HEK293 (cell line): ENCODE results near the gene MYH11.

Experiments used
- CTCF ChIA-PET: fragments of 350-600 bp; formaldehyde crosslinking; extraction: SDS; loops from one replicate; lab custom pipeline; 2021; ENCODE audit warnings: antibody characterized with exemption; lab: Yijun Ruan, JAX
- POLR2A ChIA-PET: fragments of 300-600 bp; formaldehyde crosslinking; extraction: SDS; loops from one replicate; lab custom pipeline; 2020; ENCODE audit warnings: antibody characterized with exemption, inconsistent platforms; lab: Yijun Ruan, JAX
- H3K27ac ChIP-seq: fragments of 200-500 bp; sonication (Bioruptor generic); 2 replicates; pipeline ENCODE4 v1.5.1; 2014; ENCODE audit warnings: low read depth, low read length, control low read depth, inconsistent platforms; ENCODE audit errors: extremely low read depth
- H3K36me3 ChIP-seq, 2 experiments: fragments of 200-500 bp in 1 of 2; sonication (Bioruptor generic) in 1 of 2; 1 replicate in 1 of 2; 2 replicates in 1 of 2; pipeline ENCODE4 v1.5.1; 2014 to 2017; ENCODE audit warnings: inconsistent platforms in 2 of 2, low read length in 2 of 2; ENCODE audit not compliant: control insufficient read depth in 2 of 2, insufficient read depth in 1 of 2
- H3K4me1 ChIP-seq: fragments of 200-500 bp; sonication (Bioruptor generic); 2 replicates; pipeline ENCODE4 v1.5.1; 2014; ENCODE audit warnings: mild to moderate bottlenecking, low read length, inconsistent platforms; ENCODE audit not compliant: control insufficient read depth, insufficient read depth
- H3K4me3 ChIP-seq: 2 replicates; pipeline ENCODE4 v1.5.1; 2011; ENCODE audit warnings: low read depth, mild to moderate bottlenecking, control low read depth, low read length, moderate library complexity
- H3K9me3 ChIP-seq: fragments of 200-500 bp; sonication (Bioruptor generic); 2 replicates; pipeline ENCODE4 v1.5.1; 2014; ENCODE audit warnings: low read depth, low read length, inconsistent platforms; ENCODE audit not compliant: control insufficient read depth, insufficient read depth
- AEBP2 ChIP-seq: fragments of 450-650 bp; formaldehyde crosslinking; IDR thresholded peaks from 2 replicates; pipeline ENCODE4 v1.5.1; 2016; ENCODE audit warnings: missing biosample characterization, missing genetic modification characterization, borderline replicate concordance
- GFI1B ChIP-seq: fragments of 450-650 bp; formaldehyde crosslinking; IDR thresholded peaks from 2 replicates; pipeline ENCODE4 v1.5.1; 2016; ENCODE audit warnings: missing biosample characterization, missing genetic modification characterization
- GLIS2 ChIP-seq: fragments of 450-650 bp; formaldehyde crosslinking; IDR thresholded peaks from 2 replicates; pipeline ENCODE4 v1.5.1; 2016; ENCODE audit warnings: missing biosample characterization, missing genetic modification characterization
- HOXA7 ChIP-seq: sonication (generic); formaldehyde crosslinking; IDR thresholded peaks from 2 replicates; pipeline ENCODE4 v1.8.1; 2022; ENCODE audit warnings: missing genetic modification reagents, borderline replicate concordance
- KLF1 ChIP-seq: fragments of 450-650 bp; formaldehyde crosslinking; IDR thresholded peaks from 2 replicates; pipeline ENCODE4 v1.5.1; 2016; ENCODE audit warnings: missing biosample characterization, missing genetic modification characterization
- YY1 ChIP-seq: fragments of 450-650 bp; formaldehyde crosslinking; IDR thresholded peaks from 2 replicates; pipeline ENCODE4 v1.5.1; 2018; ENCODE audit warnings: missing biosample characterization, missing genetic modification characterization
- ZBTB10 ChIP-seq: fragments of 450-650 bp; formaldehyde crosslinking; IDR thresholded peaks from 2 replicates; pipeline ENCODE4 v1.5.1; 2016; ENCODE audit warnings: missing biosample characterization, missing genetic modification characterization
- ZBTB20 ChIP-seq: fragments of 450-650 bp; formaldehyde crosslinking; IDR thresholded peaks from 2 replicates; pipeline ENCODE4 v1.5.1; 2016; ENCODE audit warnings: missing biosample characterization, missing genetic modification characterization
- ZBTB8A ChIP-seq: fragments of 450-650 bp; formaldehyde crosslinking; IDR thresholded peaks from 2 replicates; pipeline ENCODE4 v1.5.1; 2016; ENCODE audit warnings: missing biosample characterization, missing genetic modification characterization
- ZFP3 ChIP-seq: fragments of 450-650 bp; formaldehyde crosslinking; IDR thresholded peaks from 2 replicates; pipeline ENCODE4 v1.5.1; 2016; ENCODE audit warnings: low read depth, missing biosample characterization, missing genetic modification characterization
- ZFP37 ChIP-seq: fragments of 450-650 bp; formaldehyde crosslinking; IDR thresholded peaks from 2 replicates; pipeline ENCODE4 v1.5.1; 2016; ENCODE audit warnings: missing biosample characterization, missing genetic modification characterization
- ZNF239 ChIP-seq: fragments of 450-650 bp; formaldehyde crosslinking; IDR thresholded peaks from 2 replicates; pipeline ENCODE4 v1.5.1; 2016; ENCODE audit warnings: missing biosample characterization, missing genetic modification characterization
- ZNF24 ChIP-seq: fragments of 450-650 bp; formaldehyde crosslinking; IDR thresholded peaks from 2 replicates; pipeline ENCODE4 v1.5.1; 2016; ENCODE audit warnings: missing biosample characterization, missing genetic modification characterization
- ZNF280C ChIP-seq: fragments of 450-650 bp; formaldehyde crosslinking; IDR thresholded peaks from 2 replicates; pipeline ENCODE4 v1.5.1; 2016; ENCODE audit warnings: missing biosample characterization, missing genetic modification characterization
- ZNF302 ChIP-seq: fragments of 450-650 bp; formaldehyde crosslinking; IDR thresholded peaks from 2 replicates; pipeline ENCODE4 v1.5.1; 2016; ENCODE audit warnings: missing biosample characterization, missing genetic modification characterization, low read depth
- ZNF335 ChIP-seq: fragments of 450-650 bp; formaldehyde crosslinking; conservative IDR thresholded peaks from 2 replicates; pipeline ENCODE4 v1.5.1; 2016; ENCODE audit warnings: missing biosample characterization, missing genetic modification characterization
- ZNF341 ChIP-seq: fragments of 450-650 bp; formaldehyde crosslinking; IDR thresholded peaks from 2 replicates; pipeline ENCODE4; 2016; ENCODE audit warnings: low read depth, missing biosample characterization, missing genetic modification characterization
- ZNF354C ChIP-seq: fragments of 450-650 bp; formaldehyde crosslinking; IDR thresholded peaks from 2 replicates; pipeline ENCODE4 v1.5.1; 2016; ENCODE audit warnings: missing biosample characterization, missing genetic modification characterization, low read depth, borderline replicate concordance
- ZNF37A ChIP-seq: fragments of 450-650 bp; IDR thresholded peaks from 2 replicates; pipeline ENCODE4 v1.5.1; 2018; ENCODE audit warnings: missing biosample characterization, missing genetic modification characterization
- ZNF416 ChIP-seq: fragments of 450-650 bp; formaldehyde crosslinking; IDR thresholded peaks from 2 replicates; pipeline ENCODE4 v1.5.1; 2016; ENCODE audit warnings: missing biosample characterization, missing genetic modification characterization
- ZNF426 ChIP-seq: fragments of 450-650 bp; formaldehyde crosslinking; IDR thresholded peaks from 2 replicates; pipeline ENCODE4 v1.5.1; 2017; ENCODE audit warnings: missing biosample characterization, missing genetic modification characterization, mild to moderate bottlenecking, inconsistent platforms, moderate library complexity
- ZNF473 ChIP-seq: fragments of 450-650 bp; formaldehyde crosslinking; IDR thresholded peaks from 2 replicates; pipeline ENCODE4 v1.5.1; 2017; ENCODE audit warnings: missing biosample characterization, missing genetic modification characterization
- ZNF48 ChIP-seq: fragments of 450-650 bp; formaldehyde crosslinking; IDR thresholded peaks from 2 replicates; pipeline ENCODE4 v1.5.1; 2016; ENCODE audit warnings: missing biosample characterization, missing genetic modification characterization
- ZNF518A ChIP-seq: fragments of 450-650 bp; formaldehyde crosslinking; conservative IDR thresholded peaks from 2 replicates; pipeline ENCODE4 v1.5.1; 2016; ENCODE audit warnings: low read depth, missing biosample characterization, missing genetic modification characterization
- ZNF571 ChIP-seq: fragments of 450-650 bp; formaldehyde crosslinking; IDR thresholded peaks from 2 replicates; pipeline ENCODE4 v1.5.0; 2017; ENCODE audit warnings: missing biosample characterization, missing genetic modification characterization
- ZNF768 ChIP-seq: fragments of 450-650 bp; formaldehyde crosslinking; IDR thresholded peaks from 2 replicates; pipeline ENCODE4 v1.5.1; 2018; ENCODE audit warnings: missing biosample characterization, mild to moderate bottlenecking, missing genetic modification characterization
- ZNF837 ChIP-seq: fragments of 450-650 bp; formaldehyde crosslinking; IDR thresholded peaks from 2 replicates; pipeline ENCODE4 v1.5.1; 2016; ENCODE audit warnings: missing biosample characterization, missing genetic modification characterization

The MYH11 gene

GRCh38 chr16:15873301-15873700, 16.5 kb upstream of the MYH11 start:
- Histone ChIP-seq H3K4me1 (no peaks in the 10 kb centered on the region), H3K27ac (no peak overlapping the region), H3K36me3 (peaks cover 14 to 35% of the 10 kb centered on the region in 2 experiments), H3K9me3 (no peaks in the 10 kb centered on the region), H3K4me3 (no peak overlapping the region)
- CTCF ChIA-PET, result interaction anchor here (2.9 to 4.1 kb wide), 2 partner anchors 14 kb away, joined by 9 to 37 read pairs; partner anchors contain the start of gene CEP20
- no peak for TF ChIP-seq ZNF768 (tag by site-specific recombination)
- no peak for TF ChIP-seq ZNF473 (tag by site-specific recombination)
- TF ChIP-seq ZBTB20 (tag by site-specific recombination), result no peak
- TF ChIP-seq ZFP37 (tag by site-specific recombination), result no peak
- TF ChIP-seq ZNF37A, result no peak
- no peak for TF ChIP-seq ZFP3 (tag by site-specific recombination)
- TF ChIP-seq ZNF239 (tag by site-specific recombination), result no peak
- TF ChIP-seq ZNF341, result no peak
- no peak for TF ChIP-seq ZNF571
- no peak for TF ChIP-seq ZNF354C (tag by site-specific recombination)
- TF ChIP-seq HOXA7 (CRISPR knock-in tag), result no peak
- TF ChIP-seq ZNF280C, result no peak
- TF ChIP-seq KLF1 (tag by site-specific recombination), result no peak
- no peak for TF ChIP-seq AEBP2 (tag by site-specific recombination)
- TF ChIP-seq ZNF518A (tag by site-specific recombination), result no peak
- POLR2A ChIA-PET, result interaction anchor here (1.7 kb wide), 1 partner anchor 15 kb away, joined by 4 read pairs; the partner anchor contains the start of gene CEP20

GRCh38 chr16:15870011-15870410, 13.2 kb upstream of the MYH11 start:
- Histone ChIP-seq H3K36me3 (peaks cover 17 to 59% of the 10 kb centered on the region in 2 experiments), H3K27ac (no peak overlapping the region), H3K4me3 (no peak overlapping the region), H3K9me3 (no peaks in the 10 kb centered on the region), H3K4me1 (no peaks in the 10 kb centered on the region)
- ChIA-PET POLR2A (interaction anchor here (0.6 kb wide), 1 partner anchor 79 kb away, joined by 3 read pairs; no protein-coding TSS in a partner anchor), CTCF (interaction anchor here (0.6 to 0.7 kb wide), 2 partner anchors 230 to 252 kb away, joined by 3 read pairs; no protein-coding TSS in a partner anchor)
- TF ChIP-seq ZNF24 (tag by site-specific recombination) (no peak), ZNF335 (tag by site-specific recombination) (no peak), ZNF302 (tag by site-specific recombination) (no peak), ZNF416 (tag by site-specific recombination) (no peak), ZNF426 (tag by site-specific recombination) (no peak), ZBTB10 (tag by site-specific recombination) (no peak), ZNF48 (tag by site-specific recombination) (no peak), GFI1B (tag by site-specific recombination) (no peak), GLIS2 (tag by site-specific recombination) (no peak), ZNF837 (tag by site-specific recombination) (no peak), ZBTB8A (tag by site-specific recombination) (no peak), YY1 (no peak)
